HG02938 (cell line): ENCODE data around the gene ANKRD29.

ENCODE experiments used
- ATAC-seq: cut with Tn5 transposase; IDR thresholded peaks from one replicate; pipeline ENCODE4 v1.9.1; 2021; ENCODE audit warnings: mild to moderate bottlenecking, moderate library complexity; ENCODE audit not compliant: unreplicated experiment

Gene ANKRD29

GRCh38 chr18:23684515-23685197, 21.9 kb upstream of the ANKRD29 start:
- no peak for ATAC-seq

DNA sequence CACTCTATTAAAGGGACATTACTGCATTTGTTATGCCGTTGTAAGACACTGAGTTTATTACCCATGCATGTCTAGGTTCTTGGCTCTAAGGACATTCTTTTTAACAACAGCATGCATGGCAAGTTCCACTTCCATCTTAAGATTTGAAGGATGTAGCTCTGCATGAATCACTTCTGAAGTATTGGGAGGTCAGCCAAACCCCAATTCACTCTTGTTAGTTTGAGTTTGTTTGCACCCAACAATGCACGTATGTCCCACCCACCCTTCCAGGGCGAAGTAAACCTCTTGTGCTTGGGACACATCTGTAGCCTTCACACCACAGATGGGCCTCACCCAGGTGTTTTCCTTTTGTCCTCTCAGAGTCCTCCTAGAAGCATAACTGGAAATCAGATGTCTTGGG, 21.0 kb upstream of the ANKRD29 start:
- ATAC-seq = no peak

- no peak for ATAC-seq
These were observed 20.4 kb upstream of the ANKRD29 start for GRCh38 chr18:23683155-23683554.

DNA sequence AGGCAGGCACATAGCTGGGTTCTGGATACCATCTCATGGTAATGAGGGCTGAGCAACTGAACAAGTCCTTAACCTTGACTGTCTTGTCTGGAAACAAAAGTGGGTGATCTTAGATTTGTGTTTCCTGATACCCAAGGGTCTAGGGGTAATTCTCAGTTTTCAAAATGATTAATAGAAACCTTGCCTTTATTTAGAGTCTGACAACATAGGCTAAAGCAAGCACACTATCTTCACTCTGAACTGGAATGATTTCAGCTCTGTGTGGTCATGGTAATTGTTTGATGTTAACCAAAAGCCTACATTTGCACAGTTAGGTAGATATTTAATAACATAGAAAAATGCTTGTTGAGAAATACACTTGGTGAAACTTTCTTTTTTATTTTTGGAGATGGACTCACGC, 19.8 kb upstream of the ANKRD29 start:
- peak; percentile 67 for ATAC-seq

DNA sequence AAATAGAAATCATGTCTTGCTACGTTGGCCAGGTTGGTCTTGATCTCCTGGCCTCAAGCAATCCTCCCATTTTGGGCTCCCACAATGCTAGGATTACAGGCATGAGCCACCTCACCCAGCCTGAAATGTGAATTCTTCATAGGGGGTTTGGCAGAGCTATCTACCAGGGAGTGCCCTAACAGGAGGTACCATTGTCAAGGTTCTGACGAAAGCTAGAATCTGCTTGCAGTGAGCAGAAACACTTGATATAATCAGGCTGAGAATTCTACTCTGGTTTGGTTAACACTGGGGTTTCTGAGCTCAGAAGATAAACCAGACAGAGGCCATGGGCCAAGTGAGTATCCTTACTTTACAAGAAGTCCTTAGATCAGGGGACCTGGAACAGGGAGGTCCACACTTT, 19.3 kb upstream of the ANKRD29 start:
- ATAC-seq = peak; percentile 26

- no peak for ATAC-seq
These were observed 13.2 kb upstream of the ANKRD29 start for GRCh38 chr18:23675896-23676295.

DNA sequence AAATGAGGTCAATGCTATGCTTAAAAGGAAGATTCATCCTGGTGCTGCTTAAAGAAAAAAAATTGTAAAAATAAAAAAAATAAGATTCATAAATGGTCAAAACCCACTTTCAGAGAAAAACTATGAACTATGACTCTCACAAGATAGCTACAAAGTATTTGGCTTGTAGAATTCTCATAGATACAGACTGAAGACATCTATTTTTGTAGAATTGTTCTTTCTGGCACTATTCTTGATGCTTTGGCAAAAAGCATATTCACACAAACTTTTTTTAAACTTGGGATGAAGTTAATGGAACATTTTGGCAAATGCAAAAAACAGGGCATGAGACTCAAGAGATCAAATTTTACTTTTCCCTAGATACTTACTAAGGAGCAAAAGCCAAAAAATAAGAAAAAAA, 12.5 kb upstream of the ANKRD29 start:
- ATAC-seq = no peak

- no peak for ATAC-seq
These were observed 11.0 kb upstream of the ANKRD29 start for GRCh38 chr18:23673725-23674124.

DNA sequence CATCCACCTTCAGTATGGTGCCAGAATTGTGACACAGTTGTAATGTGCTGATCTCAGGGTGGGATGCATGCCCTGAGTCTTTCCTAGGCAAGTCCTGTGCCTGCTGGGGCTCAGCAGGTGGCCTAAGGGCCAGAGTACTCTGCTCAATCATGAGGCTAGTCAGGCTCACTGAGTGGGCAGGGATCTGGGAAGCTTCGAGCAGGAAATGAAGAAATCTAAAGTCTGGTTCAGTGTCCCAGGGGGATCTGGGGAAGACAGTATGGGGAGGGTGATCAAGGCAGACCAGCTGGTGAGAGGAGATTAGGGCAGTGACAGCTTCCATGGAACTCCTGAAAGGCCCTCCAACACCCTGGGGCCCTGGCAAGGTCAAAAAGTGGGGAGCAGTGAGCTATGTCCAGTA, 8.9 kb upstream of the ANKRD29 start:
- no peak for ATAC-seq

- ATAC-seq = no peak
These were observed 7.2 kb upstream of the ANKRD29 start for GRCh38 chr18:23669804-23670405.

- ATAC-seq = no peak
These were observed 6.6 kb upstream of the ANKRD29 start for GRCh38 chr18:23669202-23669766.

DNA sequence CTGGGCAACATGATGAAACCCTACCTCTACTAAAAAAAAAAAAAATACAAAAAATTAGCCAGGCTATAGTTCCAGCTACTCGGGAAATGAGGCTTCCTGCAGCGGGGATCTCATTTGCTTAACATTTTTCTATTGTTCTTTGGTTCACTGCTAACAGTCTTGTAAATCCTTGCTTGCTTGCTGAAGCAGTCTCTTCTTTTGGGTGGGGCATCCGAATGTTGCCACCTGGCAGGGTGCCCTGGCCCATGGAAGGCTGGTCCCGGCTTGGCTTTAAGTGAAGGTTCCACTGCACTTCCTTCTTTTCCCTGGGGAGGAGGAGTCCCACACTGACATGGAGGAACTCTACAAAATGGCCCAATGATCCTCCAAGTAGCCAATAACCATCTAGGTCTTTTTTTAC, 6.0 kb upstream of the ANKRD29 start:
- no peak for ATAC-seq

GRCh38 chr18:23667114-23667513, 4.4 kb upstream of the ANKRD29 start:
- ATAC-seq = no peak

DNA sequence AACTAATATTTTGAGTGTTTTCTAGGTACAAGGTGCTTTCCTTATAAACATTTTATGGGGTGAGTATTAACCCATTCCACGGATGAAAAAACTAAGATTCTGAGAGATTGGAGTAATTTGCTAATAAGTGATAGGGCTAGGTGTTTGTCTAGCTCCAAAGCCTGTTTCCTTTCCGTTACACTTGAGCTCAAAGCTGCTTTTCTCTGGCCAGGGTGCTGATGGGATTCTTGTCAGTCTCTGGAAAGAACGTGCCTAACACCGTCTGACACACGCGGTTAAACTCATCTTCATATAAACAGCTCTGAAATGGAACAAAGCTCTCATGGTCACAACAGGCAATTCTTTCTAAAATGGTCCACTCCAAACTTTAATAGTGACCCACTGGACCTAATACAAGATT, 2.0 kb upstream of the ANKRD29 start:
- no peak for ATAC-seq

DNA sequence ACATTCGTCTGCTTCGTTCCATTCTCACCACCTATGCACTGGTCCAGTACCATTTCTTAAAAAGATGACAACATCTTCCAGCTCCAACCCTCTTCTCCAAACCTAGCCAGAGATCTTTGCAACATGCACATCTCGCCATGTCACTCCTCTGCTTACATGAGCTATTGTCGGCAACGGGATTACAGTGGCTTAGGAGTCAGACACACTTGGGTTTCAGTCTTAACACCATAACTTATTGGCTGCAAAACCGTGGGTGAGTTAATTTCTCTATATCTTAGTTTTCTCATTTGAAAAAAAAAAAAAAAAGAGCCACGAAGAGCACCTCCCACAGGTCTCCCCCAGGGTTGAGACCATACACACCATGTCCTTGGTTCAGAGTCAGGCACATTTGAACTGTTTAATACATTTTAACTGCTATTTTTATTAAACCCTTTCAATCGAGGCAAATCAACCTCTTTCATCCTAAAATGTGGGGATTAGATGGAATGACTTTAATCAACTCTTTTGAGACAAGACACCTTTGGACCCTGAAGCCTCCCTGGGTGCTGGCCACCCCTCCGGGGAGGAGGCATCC, 889 bp downstream of the ANKRD29 start:
- ATAC-seq = no peak

DNA sequence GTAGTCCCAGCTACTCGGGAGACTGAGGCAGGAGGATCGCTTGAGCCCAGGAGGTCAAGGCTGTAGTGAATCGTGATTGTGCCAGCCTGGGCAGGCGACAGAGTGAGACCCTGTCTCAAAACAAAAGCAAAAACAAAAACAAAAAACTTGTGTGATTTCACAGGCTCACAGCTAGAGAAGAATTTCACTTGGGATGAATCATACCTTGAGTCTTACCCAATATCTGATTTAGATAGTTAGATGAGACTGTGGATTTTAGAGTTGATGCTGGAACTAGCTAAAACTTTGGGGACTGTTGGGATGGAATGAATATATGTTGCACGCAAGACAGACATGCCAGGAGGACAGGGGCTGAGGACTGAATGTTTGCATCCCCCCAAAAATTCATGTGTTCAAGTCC, 4.4 kb downstream of the ANKRD29 start:
- ATAC-seq = no peak

DNA sequence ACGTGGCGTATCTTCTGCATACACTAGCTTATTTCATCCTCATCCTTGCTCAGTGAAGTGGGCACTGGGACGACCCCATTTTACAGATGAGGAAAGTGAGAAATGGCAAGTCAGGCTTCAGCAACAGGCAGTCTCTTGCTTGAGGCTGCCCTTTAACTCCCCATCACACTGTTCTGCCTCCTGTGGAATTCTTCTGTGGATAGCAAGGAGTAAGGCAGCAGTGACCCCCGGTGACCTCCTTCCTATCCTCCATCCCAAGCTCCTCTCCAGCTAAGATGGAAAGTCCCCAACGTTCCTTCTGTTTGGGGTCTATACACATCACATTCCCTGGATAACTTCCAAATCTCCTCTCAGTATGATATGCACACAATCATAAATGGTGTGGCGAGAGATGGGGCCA, 10.5 kb downstream of the ANKRD29 start:
- no peak for ATAC-seq

GRCh38 chr18:23650968-23651927, 11.5 kb downstream of the ANKRD29 start:
- no peak for ATAC-seq

DNA sequence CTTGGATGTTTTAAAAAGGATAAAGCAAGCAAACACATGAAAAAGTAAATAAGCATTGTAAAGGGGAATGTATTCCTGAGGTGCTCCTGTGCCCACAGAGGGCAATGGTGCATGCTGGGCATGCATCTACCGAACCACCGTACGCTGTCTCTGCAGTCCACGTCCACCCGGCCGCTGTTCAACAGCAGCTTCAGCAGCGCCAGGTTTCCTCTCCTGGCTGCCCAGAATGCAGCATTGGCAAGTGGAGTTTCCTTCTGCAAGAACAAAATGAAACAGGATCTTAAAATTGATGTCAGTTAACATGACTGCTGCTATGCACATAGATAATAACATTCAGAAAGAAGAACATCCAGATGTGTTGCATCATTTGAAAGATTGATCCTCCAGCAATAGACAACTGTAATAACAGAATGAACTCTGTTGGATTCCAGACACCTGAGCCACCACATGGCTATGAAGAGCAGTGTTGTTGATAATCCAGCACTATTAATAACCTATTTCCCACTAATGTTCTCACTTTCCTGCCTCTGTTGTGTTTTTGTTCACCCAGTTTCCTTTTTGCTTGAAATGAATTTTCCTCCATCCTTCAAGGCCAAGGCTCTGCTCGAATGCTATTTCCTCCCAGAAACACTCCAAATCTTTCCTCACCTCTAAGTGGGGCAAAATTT, 13.6 kb downstream of the ANKRD29 start:
- ATAC-seq = no peak

DNA sequence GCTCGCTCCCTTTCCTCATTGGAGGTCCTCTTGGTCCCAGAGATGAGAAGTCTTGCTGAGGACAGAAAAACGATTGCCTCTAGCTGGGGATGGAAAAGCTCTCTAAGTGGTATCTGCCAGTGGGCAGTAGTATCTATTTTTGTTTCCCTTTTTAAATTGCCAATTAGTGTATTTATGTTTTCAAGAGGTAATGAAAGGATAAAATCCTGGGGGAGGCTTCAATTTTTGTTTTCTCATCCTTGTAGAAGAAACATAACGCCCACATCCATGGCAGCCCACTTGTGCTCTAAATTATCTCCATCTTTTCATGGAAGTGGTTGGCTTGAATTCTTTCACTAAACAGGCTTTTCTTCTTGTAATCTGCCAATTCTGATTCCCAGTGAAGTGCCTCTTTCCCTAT, 14.3 kb downstream of the ANKRD29 start:
- ATAC-seq = no peak

- no peak for ATAC-seq
These were observed 16.4 kb downstream of the ANKRD29 start for GRCh38 chr18:23646282-23646681.
